Caco-2 (cell line): Measurements from ENCODE around the gene NDUFS4. TPM values are rescaled to one million over a fixed set of nuclear protein-coding genes. Genes with fewer than 3 reads are reported as not detected.

ENCODE experiments used
- BruUV-seq: library from RNA; stranded (reverse); fragments of 400-500 nt; replicated peaks from 2 replicates; lab custom pipeline; 2021; lab: Mats Ljungman, UMichigan
- CTCF ChIA-PET: fragments of 300-600 bp; sonication (Branson Sonifier 250); formaldehyde crosslinking; loops from one replicate; lab custom pipeline; 2022; ENCODE audit warnings: antibody characterized with exemption; lab: Charles Lee
- POLR2A ChIA-PET: fragments of 300-600 bp; sonication (Branson Sonifier 250); formaldehyde crosslinking; loops from one replicate; lab custom pipeline; 2022; ENCODE audit warnings: antibody characterized with exemption; lab: Charles Lee
- DNase-seq, 2 experiments: peaks; one replicate each; pipeline versions ENCODE4 v3.0.0 to v3.0.0-alpha.2; 2020 to 2022
- H3K27me3 ChIP-seq: replicated peaks from 2 replicates; pipeline ENCODE4 v1.6.0; 2011; ENCODE audit warnings: low read length; ENCODE audit not compliant: control insufficient read depth, insufficient read depth
- H3K36me3 ChIP-seq: 2 replicates; pipeline ENCODE4 v1.5.1; 2011; ENCODE audit warnings: low read length; ENCODE audit not compliant: control insufficient read depth, insufficient read depth
- H3K4me1 ChIP-seq: fragments of 250-450 bp; sonication (Bioruptor Pico); 2 replicates; pipeline ENCODE4 v1.5.1; 2020; ENCODE audit warnings: mild to moderate bottlenecking
- H3K4me3 ChIP-seq: 2 replicates; pipeline ENCODE4 v1.5.1; 2011; ENCODE audit warnings: low read depth, mild to moderate bottlenecking, control low read depth, low read length
- H3K9me3 ChIP-seq: fragments of 250-450 bp; sonication (Bioruptor Pico); 2 replicates; pipeline ENCODE4 v1.5.1; 2020; ENCODE audit warnings: mild to moderate bottlenecking, moderate library complexity
- H3K27ac Mint-ChIP-seq: one replicate; pipeline ENCODE4 v1.8.0; 2022; ENCODE audit warnings: mixed read lengths; ENCODE audit not compliant: unreplicated experiment
- H3K27me3 Mint-ChIP-seq: one replicate; pipeline ENCODE4 v1.8.0; 2022; ENCODE audit warnings: mixed read lengths; ENCODE audit not compliant: insufficient read depth, unreplicated experiment
- H3K36me3 Mint-ChIP-seq: one replicate; pipeline ENCODE4 v1.8.0; 2022; ENCODE audit warnings: mild to moderate bottlenecking, mixed read lengths; ENCODE audit not compliant: insufficient read depth, unreplicated experiment
- H3K4me1 Mint-ChIP-seq: one replicate; pipeline ENCODE4 v1.8.0; 2022; ENCODE audit warnings: low read depth, mixed read lengths; ENCODE audit not compliant: unreplicated experiment
- H3K4me3 Mint-ChIP-seq: one replicate; pipeline ENCODE4 v1.8.0; 2022; ENCODE audit warnings: mild to moderate bottlenecking, moderate library complexity, mixed read lengths; ENCODE audit not compliant: unreplicated experiment
- H3K9me3 Mint-ChIP-seq: one replicate; pipeline ENCODE4 v1.8.0; 2022; ENCODE audit warnings: mixed read lengths; ENCODE audit not compliant: unreplicated experiment
- CTCF ChIP-seq, 2 experiments: fragments of 200-600 bp in 1 of 2; IDR thresholded peaks; 1 replicate in 1 of 2; 2 replicates in 1 of 2; pipeline versions ENCODE4 v1.5.1 to v1.8.0; 2011 to 2022; ENCODE audit warnings: antibody characterized with exemption in 1 of 2, control low read depth in 1 of 2, inconsistent platforms in 1 of 2, low read depth in 1 of 2, low read length in 1 of 2, mild to moderate bottlenecking in 1 of 2, moderate library complexity in 1 of 2; ENCODE audit not compliant: insufficient read depth in 1 of 2, severe bottlenecking in 1 of 2, unreplicated experiment in 1 of 2
- intact Hi-C: fragments of 100-400 bp; cut with micrococcal nuclease; formaldehyde crosslinking; loops from one replicate; pipeline ENCODE4 v1.10.0; 2022; ENCODE audit not compliant: unreplicated experiment
- total RNA-seq: library from RNA; stranded (reverse); gene quantifications from 2 replicates; pipeline ENCODE4 v1.2.3, GENCODE V29; 2022

NDUFS4 gene
- total RNA-seq, 1 experiment from 2014 or later: 103 TPM

- Mint-ChIP-seq H3K4me3 (no peak overlapping the region), H3K27me3 (no peaks in the 10 kb centered on the region), H3K9me3 (peaks cover 20% of the 10 kb centered on the region), H3K36me3 (no peaks in the 10 kb centered on the region), H3K4me1 (no peaks in the 10 kb centered on the region), H3K27ac (no peak overlapping the region)
- Histone ChIP-seq H3K4me3 (no peak overlapping the region), H3K4me1 (no peaks in the 10 kb centered on the region), H3K36me3 (no peaks in the 10 kb centered on the region), H3K9me3 (no peaks in the 10 kb centered on the region; the same call in 1 of the 2 replicates), H3K27me3 (no peaks in the 10 kb centered on the region)
- intact Hi-C loops: no loop called here
- TF ChIP-seq CTCF (IDR thresholded peaks at IDR 0.05; ENCODE audit: insufficient read depth in 1 of 2, low read depth in 1 of 2, low read length in 1 of 2, severe bottlenecking in 1 of 2, unreplicated experiment in 1 of 2): no peak
- POLR2A ChIA-PET: no interaction called here
- BruUV-seq: no TSS peak
- no peak for DNase-seq
- CTCF ChIA-PET: interaction anchor here (0.5 kb wide), 1 partner anchor 68 kb away, joined by 5 read pairs; no protein-coding TSS in a partner anchor
Observed at GRCh38 chr5:53631251-53631650, 70.8 kb downstream of the NDUFS4 start.

GRCh38 chr5:53642061-53642460 lies 81.6 kb downstream of the NDUFS4 start:
- Mint-ChIP-seq H3K27ac (no peak overlapping the region), H3K27me3 (no peaks in the 10 kb centered on the region), H3K4me3 (no peak overlapping the region), H3K36me3 (peaks cover 6% of the 10 kb centered on the region), H3K9me3 (no peaks in the 10 kb centered on the region), H3K4me1 (peaks cover 6% of the 10 kb centered on the region)
- CTCF ChIA-PET: no interaction called here
- Histone ChIP-seq H3K36me3 (no peaks in the 10 kb centered on the region), H3K9me3 (no peaks in the 10 kb centered on the region), H3K27me3 (no peaks in the 10 kb centered on the region), H3K4me1 (no peaks in the 10 kb centered on the region), H3K4me3 (no peak overlapping the region)
- no TSS peak for BruUV-seq
- POLR2A ChIA-PET: no interaction called here
- no peak for TF ChIP-seq CTCF (IDR thresholded peaks at IDR 0.05; ENCODE audit: insufficient read depth in 1 of 2, low read depth in 1 of 2, low read length in 1 of 2, severe bottlenecking in 1 of 2, unreplicated experiment in 1 of 2)
- DNase-seq: no peak
- intact Hi-C loops: no loop called here

DNA sequence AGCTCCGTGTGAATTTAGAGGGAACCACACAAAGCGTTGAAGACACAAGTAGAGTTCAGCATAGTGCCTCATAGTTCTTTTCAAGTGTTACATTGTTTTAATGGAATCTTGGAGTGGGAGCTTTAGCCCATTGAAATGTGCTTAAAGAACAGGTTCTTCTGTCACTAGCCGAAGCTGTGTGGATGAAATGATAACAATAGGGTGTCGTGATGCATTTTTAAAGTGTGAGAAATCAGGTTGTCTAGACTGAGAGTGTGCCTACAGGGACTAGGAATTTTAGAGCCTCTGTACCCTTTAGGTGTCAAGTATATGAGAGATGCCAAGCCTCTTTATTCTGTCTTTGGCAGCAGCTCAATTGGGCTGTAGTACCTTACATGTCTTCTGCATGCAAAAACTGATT lies 83.0 kb downstream of the NDUFS4 start:
- Mint-ChIP-seq H3K27me3 (no peaks in the 10 kb centered on the region), H3K27ac (no peak overlapping the region), H3K36me3 (peaks cover 6% of the 10 kb centered on the region), H3K9me3 (no peaks in the 10 kb centered on the region), H3K4me3 (no peak overlapping the region), H3K4me1 (peaks cover 6% of the 10 kb centered on the region)
- Histone ChIP-seq H3K9me3 (no peaks in the 10 kb centered on the region), H3K4me3 (no peak overlapping the region), H3K36me3 (no peaks in the 10 kb centered on the region), H3K4me1 (no peaks in the 10 kb centered on the region), H3K27me3 (no peaks in the 10 kb centered on the region)
- intact Hi-C loops: no loop called here
- CTCF ChIA-PET: no interaction called here
- no peak for TF ChIP-seq CTCF (IDR thresholded peaks at IDR 0.05; ENCODE audit: insufficient read depth in 1 of 2, low read depth in 1 of 2, low read length in 1 of 2, severe bottlenecking in 1 of 2, unreplicated experiment in 1 of 2)
- POLR2A ChIA-PET: no interaction called here
- no peak for DNase-seq
- BruUV-seq: no TSS peak
